OCI-M2 (cell line): ENCODE results near the gene PPM1D.
"Not testable (repeated sequence)": the region's sequence is repeated elsewhere in the genome, so short reads cannot be mapped to it uniquely, and the experiment has no call there.

Experiments used
- DNase-seq: peaks from one replicate; lab custom pipeline; 2025; ENCODE audit not compliant: unreplicated experiment; lab: John Stamatoyannopoulos, UW

PPM1D gene

DNA sequence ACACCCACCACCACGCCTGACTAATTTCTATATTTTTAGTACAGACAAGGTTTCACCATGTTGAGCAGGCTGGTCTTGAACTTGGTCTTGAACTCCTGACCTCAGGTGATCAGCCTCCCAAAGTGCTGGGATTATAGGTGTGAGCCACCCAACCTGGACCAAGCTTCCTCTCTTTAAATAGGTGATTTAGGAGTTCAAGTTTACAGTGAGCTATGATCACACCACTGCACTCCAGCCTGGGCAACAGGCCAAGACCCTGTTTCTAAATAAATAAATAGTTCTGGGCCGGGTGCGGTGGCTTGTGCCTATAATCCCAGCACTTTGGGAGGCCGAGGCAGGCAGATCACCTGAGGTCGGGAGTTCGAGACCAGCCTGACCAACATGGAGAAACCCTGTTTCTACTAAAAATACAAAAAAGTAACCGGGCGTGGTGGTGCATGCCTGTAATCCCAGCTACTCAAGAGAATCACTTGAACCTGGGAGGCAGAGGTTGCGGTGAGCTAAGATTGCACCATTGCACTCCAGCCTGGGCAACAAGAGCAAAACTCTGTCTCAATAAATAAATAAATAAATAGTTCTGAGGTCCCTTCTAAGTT lies 6.5 kb upstream of the PPM1D start:
- not testable (repeated sequence) for DNase-seq

DNA sequence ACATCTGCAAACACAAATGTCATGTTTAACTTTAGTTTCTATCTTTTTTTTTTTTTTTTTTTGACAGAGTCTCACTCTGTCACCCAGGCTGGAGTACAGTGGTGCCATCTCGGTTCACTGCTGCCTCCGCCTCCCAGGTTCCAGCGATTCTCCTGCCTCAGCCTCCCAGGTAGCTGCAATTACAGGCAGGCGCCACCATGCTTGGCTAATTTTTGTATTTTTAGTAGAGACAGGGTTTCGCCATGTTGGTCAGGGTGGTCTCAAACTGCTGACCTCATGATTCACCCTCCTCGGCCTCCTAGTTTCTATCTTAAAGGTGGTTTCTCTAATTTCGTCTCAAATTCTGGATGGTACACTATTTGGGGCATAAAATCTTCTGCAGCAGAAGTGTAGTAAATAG lies 5.8 kb upstream of the PPM1D start:
- not testable (repeated sequence) for DNase-seq

DNA sequence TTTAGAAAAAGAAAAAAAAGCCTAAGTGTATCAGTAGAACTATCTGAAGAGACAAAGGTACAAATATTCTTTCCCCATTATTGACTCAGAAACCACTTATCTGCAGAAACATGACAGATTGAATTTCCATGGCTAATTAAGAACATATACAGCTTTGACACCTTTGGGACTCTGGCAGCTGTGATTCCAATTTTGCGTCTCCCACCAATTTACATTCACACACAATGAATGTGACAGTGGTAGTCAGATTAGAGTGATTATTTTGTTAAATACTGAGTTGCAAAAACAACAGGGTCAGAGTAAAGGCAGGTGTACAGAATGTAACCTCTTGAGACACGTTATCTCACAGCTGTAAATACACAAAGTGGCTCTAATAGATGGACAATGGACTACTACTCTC lies 5.3 kb upstream of the PPM1D start:
- DNase-seq, result no peak

- no peak for DNase-seq
These were observed 2.7 kb upstream of the PPM1D start for GRCh38 chr17:60597297-60597696.

DNA sequence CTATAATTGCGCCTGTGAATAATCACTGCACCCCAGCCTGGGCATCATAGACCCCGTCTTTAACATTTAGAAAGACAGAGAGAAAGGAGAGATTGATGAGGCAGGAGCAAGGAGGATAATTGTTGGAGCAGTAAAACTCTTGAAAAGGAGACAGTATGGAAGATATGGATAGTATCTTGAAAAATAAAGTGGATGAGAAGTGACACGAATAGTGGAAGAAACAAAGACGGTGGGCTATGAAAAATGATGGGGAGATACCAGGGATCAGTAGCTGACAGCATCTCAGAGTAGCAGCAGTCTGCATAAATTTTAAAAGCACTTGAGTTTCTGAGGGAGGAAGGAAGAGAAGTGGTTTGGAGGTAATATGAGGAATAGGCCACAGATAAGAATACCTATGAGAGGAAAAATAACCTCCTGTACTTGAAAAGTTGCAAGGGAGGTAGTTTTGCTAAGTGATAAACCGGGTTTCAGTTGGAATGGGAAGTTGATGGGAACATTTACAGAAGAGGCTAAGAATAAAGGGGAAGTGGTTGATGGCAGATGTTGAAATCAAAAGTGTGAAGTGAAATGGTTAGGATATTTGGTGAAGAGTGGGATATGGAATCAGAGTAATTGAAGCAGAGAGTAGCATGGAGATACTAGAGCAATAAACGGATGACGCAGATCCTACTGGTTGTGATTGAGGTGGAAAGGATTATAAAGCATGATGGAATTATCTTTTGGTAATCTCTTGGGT lies 1.8 kb upstream of the PPM1D start:
- DNase-seq, result no peak

- no peak for DNase-seq
These were observed 773 bp upstream of the PPM1D start for GRCh38 chr17:60599220-60599619.

GRCh38 chr17:60600490-60601446 lies 775 bp downstream of the PPM1D start:
- DNase-seq, result no peak

DNA sequence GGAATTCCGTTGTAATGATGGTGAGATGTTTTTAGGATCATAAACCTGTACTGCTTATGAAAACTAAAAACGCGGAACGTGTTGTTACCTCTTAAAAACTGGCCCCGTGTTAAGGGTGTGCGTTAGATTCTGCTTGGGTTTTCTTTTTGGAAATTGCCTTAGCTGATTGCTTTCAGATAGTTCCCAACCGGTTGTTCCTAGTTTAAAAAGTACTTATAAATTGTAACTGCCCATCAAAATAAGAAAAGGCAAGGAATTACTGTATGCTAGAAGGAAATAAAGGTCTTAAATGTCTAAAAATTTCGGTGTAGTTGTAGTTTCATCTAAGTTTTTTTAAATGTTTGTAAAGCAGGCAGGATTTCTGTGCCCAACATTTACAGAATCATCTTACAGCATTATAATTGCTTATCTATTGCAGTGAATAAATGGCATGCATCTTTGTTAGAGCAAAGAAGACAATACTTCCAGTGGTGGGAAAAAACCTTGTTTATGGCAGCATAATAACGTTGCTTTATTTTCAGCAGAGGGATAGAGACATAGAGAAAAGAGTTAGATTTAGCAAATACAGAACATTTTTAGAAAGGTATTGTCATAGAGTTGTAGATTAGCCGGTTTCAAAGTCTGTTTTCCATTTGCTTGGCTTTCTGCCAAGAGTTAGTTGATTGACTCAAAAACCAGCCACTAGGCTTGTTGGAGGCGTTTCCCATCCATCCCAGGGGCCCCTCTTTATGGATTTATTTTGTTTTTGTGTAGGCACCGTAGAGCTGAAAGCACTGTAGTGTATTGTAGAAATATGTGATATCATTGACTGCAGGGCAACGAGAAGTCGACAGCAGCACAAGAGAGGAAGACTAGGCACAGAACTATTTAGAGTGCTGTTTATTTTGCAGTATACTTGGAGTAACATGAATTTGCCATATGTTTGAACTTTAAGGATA lies 1.7 kb downstream of the PPM1D start:
- peak; percentile 34 for DNase-seq

GRCh38 chr17:60602385-60602742 lies 2.4 kb downstream of the PPM1D start:
- DNase-seq, result no peak

- no peak for DNase-seq
These were observed 2.9 kb downstream of the PPM1D start for GRCh38 chr17:60602871-60603270.

DNA sequence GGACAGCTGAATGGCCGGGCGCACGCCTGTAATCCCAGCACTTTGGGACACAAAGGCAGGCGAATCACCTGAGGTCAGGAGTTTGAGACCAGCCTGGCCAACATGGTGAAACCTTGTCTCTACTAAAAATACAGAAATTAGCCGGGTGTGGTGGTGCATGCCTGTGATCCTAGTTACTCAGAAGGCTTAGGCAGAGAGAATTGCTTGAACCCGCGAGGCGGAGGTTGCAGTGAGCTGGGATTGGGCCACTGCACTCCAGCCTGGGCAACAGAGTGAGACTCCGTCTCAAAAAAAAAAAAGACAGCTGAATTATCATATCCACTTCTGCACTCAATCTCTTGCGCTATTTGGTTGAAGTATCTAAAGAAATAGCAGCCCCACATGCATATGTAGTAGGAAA lies 3.5 kb downstream of the PPM1D start:
- not testable (repeated sequence) for DNase-seq

DNA sequence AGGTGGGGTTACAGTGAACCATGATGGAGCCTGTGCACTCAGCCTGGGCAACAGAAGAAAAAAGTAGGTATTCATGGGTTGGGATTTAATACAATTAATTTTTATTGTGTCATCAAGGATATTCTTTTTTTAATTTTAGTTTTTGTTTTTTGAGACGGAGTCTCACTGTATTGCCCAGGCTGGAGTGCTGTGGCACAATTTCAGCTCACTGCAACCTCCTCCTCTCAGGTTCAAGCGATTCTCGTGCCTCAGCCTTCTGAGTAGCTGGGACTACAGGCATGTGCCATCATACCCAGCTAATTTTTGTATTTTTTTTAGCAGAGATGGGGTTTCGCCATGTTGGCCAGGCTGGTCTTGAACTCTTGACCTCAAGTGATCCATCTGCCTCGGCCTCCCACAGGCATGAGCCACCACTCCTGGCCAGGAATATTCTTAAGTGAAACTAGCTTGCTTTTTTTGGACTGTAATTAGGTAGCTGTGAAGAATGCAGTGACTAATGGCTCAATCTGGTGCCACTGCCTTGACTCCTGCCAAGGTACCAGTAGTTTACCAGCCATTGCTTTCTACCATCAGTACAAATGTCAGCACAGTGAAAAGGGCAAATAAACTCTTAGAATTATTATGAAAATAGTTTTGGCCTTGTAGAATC lies 4.8 kb downstream of the PPM1D start:
- DNase-seq, result no peak

- no peak for DNase-seq
These were observed 6.0 kb downstream of the PPM1D start for GRCh38 chr17:60606036-60606435.

- DNase-seq, result no peak
These were observed 10.5 kb downstream of the PPM1D start for GRCh38 chr17:60610473-60610872.

- DNase-seq, result not testable (repeated sequence)
These were observed 11.3 kb downstream of the PPM1D start for GRCh38 chr17:60611321-60611720.

- DNase-seq, result no peak
These were observed 13.3 kb downstream of the PPM1D start for GRCh38 chr17:60613325-60613724.

DNA sequence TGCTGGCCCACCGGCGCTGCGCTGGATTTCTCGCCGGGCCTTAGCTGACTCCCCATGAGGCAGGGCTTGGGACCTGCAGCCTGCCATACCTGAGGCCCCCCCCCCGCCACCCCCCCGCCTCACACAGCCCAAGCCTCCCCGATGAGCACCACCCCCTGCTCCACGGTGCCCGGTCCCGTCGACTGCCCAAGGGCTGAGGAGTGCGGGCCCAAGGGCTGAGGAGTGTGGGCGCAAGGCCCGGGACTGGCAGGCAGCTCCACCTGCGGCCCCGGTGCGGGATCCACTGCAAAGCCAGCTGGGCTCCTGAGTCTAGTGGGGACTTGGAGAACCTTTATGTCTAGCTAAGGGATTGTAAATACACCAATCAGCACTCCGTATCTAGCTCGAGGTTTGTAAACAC lies 13.8 kb downstream of the PPM1D start:
- DNase-seq, result not testable (repeated sequence)

DNA sequence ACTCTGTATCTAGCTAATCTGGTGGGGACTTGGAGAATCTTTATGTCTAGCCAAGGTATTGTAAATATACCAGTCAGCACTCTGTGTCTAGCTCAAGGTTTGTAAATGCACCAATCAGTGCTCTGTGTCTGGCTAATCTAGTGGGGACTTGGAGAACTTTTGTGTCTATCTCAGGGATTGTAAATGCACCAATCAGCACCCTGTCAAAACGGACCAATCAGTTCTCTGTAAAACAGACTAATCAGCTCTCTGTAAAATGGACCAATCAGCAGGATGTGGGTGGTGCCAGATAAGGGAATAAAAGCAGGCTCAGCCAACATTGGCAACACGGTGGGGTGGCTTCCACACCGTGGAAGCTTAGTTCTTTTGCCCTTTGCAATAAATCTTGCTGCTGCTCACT lies 14.3 kb downstream of the PPM1D start:
- not testable (repeated sequence) for DNase-seq

GRCh38 chr17:60615108-60615507 lies 15.1 kb downstream of the PPM1D start:
- DNase-seq, result no peak

GRCh38 chr17:60615840-60616239 lies 15.8 kb downstream of the PPM1D start:
- DNase-seq, result no peak
